HG03139 (cell line): Measurements from ENCODE around the gene NANOS3.
"Not testable (repeated sequence)": the region's sequence is repeated elsewhere in the genome, so short reads cannot be mapped to it uniquely, and the experiment has no call there.

ENCODE experiments used
- ATAC-seq: cut with Tn5 transposase; IDR thresholded peaks from one replicate; pipeline ENCODE4 v1.9.1; 2021; ENCODE audit not compliant: unreplicated experiment

Gene NANOS3

DNA sequence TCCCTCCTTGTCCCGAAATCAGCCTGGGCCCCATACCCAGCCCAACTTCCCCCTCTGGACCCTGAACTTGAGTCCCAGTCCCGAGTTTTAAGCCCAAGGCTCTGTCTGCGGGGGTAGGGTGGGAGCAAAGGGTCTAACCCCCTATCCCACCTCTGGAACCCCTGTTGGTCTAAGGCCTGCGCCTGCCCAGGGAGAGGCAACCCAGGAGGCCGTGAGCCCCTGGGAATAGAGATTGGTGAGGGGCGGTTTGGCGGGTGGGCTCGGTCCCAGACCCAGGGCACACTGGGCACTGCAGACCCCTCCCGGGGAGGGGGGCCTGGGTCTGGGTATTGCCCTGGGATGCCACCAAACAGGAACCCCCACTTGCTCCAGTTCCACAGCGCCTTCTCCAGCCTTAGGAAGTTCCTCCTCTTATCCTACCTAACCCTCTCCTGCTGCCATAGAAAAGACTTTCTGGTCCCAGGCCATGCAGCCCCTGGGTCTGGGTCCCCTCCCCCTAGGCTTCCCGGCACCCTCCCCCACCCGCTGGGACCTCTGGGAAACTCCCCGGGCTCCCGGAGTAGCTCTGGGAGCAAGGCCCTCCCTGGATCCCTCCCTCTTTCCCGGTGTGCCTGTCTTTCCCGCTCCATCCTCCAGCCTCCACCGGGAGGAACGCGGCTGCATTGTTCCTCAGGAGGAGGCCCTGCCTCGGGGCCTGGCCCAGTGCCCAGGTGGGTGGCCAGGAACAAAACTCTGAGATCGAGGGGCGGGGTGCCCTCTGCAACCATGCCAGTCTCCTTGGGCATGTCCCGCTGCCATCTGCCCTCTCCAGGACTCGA is 33.6 kb upstream of the NANOS3 start:
- ATAC-seq, result no peak

DNA sequence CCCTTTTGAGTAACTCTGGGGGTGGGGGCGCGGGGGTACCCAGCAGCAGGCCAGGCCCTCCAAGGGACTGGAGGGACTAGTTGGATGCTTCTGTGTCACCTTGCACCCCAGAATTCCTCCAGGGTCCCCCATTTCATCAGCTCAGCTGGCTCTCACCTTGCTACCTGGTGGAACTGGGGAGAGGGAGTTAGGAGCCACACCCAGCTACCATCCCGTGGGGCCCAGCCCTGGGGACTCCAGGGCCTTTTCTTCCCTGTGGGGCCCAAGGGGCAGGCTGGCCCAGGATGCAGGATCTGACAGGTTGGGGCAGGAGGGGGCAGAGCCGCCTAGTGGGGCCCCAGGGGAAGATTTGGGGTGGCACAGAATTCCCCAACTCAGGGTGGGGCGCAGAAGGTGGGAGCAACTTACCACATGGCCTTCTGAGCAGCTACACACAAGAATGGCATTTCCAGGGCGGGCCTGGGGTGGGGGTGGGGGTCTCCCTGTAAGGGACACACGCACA is 32.8 kb upstream of the NANOS3 start:
- ATAC-seq, result no peak

DNA sequence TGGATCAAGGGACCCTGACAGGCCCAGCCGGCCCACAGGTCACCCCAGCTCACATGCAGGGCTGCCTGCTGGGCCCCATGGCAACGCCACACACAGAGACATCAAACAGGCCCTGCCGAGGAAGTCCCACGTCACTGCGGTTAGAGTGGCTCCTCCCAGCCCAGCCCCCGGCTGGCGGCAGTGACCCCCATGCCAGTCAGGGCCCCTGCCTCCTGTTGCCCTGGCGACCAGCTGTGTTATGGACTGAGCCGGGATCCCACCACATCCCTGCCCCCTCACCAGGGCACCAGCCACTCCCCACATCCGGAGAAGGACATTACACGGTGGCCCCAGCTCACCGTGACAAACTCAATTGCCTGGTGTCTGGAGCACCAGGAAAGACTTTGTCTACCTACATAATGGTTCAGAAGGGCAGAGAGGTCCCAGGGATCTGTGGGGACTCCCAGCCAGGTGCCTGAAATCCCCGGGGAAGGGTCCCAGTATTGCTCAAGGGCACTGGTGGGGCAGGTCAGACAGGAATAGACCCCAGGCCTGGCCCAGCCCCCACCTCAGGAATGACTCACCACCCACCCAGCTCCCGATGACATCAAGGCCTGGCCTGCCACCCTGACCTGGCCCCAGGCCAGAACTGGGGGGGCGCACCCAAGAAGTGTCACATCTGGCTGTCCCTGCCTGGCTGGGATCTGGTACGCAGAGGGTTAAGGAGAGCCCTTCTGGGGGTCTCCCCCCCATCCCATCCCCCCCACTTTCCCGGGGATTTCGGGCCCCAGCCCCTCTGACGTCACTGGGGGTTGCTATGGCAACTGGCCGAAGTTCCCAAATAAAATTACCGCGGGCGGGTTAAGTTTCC is 30.2 kb upstream of the NANOS3 start:
- ATAC-seq, result peak; percentile 43

DNA sequence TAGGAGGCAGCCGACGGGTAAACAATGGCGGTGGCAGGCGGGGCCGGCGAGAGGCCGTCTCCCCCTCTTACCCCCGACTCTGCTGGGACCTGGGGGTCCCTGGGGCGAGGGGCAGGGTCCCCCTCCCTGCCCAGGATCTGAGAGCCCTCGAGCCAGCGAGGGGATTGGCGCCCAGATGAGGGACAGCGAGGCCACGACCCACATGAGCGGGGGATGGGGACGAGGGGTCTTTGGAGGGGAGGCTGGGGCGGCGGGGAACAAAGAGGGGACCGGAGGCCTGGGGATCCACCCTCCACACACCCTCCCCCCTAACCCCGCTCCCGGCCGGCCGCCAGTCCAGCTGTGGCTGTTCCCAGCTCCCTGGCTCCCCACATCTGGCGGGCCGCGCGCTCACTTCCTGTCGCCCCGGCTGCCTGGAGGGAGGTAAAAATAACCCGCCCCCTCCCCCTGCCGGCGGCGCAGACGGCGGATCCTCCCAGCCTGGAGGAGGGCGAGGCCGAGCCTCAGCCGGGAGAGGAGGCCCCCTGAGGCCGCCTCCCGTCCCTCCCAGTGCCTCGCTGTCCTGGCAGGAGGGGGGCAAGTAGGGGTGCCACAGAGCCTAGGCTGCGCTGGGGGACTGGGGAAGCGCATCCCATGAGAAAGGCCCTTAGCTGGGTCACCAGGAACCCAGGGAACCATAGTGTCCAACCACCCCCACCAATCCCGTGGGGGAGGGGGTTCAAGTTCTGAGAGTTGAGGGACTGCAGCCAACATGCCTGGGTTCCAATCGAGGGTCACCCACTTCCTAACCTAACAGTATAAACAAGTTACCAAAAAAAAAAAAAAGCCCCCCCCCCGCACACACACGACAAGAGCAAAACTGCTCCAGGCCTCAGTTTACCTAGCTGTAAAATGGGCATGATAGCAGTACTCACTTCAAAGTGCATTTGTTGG is 29.3 kb upstream of the NANOS3 start:
- ATAC-seq, result no peak

DNA sequence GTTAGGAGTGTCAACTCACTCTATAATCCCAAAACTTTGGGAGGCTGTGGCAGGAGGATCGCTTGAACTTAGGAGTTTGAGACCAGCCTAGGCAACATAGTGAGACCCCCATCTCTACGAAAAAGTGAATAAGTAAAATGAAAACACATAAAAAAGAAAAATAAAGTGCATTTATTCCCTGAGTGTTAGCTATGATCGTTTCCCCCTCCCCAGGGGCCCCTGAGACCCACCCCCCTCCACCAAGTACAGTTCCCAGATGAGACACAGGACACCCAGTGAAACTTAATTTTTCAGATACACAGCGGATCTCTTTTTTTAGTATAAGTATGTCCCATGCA is 28.6 kb upstream of the NANOS3 start:
- ATAC-seq, result no peak

DNA sequence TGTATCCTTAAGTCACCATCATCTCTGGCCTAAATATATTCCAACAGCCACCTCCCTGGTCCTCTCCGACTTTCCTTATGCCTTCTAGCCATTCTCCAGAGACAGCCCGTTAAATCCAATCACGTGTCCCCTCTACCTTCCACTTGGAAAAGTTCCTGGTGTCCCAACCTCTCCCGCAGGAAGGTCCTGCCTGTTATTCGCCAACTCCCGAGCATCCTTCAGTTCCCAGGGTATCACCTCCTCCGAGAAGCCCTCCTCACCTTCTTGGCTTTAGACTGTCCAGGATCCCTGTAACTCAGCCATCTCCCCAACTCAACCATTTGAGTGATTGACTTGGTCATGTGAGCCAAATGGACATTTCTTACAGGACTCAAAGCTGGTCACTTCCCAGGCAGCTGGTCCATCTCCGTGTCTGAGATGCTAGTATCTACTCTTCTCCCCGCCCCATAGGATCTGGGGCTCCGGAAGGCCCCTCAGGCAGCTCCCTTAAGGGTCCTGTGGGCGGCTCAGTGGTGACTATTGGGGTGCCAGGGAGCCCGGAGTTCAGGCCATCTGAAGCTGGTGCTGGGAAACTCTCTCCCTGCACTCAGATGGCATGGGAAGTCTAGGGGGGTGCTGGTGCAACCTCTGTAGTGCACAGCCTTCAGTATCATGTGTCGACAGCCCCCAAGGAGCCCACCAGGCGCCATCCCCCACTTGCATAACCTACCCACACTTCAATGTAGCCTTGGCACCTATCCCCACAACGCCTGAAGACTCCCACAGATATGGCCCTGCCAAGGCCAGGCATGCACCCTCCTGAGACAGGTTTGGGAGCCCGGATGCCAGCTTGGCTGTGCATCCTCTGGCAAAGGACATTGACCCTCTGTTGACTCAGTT is 27.9 kb upstream of the NANOS3 start:
- ATAC-seq, result no peak

DNA sequence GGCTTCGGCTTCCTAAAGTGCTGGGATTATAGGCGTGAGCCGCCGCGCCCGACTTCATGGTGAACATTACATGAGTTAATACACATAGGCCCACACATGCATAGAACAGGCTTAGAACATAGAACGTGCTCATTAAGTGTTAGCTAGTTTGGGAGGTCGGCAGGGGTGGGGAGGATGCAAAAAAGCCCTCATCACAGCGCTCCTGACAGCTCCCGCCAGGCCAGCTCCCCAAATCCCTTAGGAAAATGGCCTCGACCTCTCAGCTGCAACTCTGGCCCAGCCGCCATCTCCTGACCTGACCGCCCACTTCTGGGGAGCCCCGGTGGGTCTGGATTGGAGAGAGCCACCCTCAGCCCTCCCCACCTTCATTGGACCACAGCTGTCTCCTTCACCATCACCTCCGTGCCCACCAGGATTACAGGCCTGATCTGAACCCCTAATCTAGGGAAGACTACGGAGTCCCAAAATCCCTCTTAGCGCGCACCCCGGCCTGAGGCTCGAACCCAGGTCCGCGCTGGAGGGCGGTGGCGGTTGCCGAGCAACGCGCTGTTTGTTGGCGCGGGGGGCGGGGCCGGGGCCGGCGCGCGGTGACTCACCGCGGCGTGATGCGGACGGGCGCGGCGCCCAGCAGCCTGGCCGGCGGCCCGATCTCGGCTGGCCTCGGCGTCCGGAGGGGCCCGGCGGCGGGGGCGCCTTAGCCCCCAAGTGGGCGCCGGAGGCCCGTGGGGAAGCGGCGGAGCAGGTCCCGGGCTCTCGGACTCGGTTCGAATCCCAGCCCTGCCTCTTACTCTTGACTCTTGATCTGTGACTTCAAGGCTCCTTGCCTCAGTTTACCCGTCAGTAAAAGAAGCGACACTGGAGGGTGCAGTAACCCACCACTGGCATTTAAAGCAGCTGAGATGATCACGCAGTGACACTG is 26.7 kb upstream of the NANOS3 start:
- ATAC-seq, result no peak

DNA sequence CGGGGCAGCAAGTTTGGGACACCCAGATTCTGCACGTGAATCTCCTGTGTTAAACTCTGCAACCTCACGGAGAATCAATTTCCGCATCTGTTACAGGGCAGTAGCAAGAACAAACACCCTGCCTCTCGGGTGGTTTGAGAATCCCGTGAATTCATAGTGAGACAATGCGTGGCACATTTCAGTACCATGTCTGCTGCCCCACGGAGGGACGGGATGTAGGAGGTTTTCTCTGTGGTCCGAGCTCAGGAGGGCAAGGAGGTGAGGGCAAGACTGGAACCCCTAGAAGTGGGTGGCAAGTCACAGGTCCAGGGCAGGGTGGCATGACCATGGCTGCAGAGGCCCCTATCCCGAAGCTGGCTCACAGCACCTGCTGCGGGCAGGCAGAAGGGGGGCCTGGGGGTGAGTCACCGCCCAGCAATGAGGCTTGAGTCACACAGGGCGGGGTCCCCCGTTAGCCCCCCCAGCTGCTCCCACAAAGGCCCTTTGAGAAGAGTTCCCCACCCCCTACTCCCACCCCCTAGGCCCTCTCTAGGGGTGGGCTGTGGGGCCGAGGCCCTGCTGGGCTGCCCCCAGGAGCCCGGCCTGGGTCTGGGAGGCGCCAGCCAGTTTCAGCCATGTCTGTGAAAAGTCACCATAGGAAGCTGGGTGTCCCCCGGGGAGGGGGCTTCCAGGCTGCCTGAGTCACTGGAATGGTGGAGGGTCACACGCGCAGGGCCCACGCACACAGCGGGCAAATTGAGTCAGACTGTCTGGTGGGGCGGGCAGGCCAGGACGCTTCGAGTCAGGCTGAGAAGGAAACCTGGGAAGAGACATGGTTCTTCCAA is 25.8 kb upstream of the NANOS3 start:
- no peak for ATAC-seq

DNA sequence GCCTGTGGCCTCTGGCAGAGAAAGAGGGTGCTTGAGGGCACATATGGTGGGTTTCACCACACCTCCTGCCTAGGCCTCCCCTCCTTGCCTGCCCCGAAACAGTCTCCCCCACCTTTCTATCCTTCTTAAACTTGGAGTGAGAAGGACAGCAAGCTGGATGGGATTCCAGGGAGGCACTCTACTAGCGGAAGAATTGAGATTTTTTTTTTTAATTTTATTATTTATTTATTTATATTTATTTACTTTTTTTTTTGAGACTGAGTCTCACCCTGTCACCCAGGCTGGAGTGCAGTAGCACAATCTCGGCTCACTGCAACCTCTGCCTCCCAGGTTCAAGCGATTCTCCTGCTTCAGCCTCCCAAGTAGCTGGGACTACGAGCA is 25.2 kb upstream of the NANOS3 start:
- ATAC-seq, result not testable (repeated sequence)

DNA sequence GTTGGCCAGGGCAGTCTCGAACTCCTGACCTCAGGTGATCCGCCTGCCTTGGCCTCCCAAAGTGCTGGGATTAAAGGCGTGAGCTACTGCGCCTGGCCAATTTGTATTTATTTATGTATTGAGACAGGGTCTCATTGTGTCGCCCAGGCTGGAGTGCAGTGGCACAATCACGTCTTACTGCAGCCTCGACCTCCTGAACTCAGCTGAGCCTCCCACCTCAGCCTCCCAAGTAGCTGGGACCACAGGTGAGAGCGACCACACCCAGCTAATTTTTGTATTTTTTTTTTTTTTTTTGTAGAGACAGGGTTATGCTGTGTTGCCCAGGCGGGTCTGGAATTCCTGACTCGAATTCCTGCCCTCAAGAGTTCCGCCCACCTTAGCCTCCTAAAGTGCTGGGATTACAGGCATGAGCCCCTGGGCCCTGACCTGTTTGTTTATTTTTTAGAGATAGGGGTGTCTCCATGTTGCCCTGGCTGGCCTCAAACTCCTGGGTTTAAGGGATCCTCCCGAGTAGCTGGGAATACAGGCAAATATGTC is 24.7 kb upstream of the NANOS3 start:
- not testable (repeated sequence) for ATAC-seq

DNA sequence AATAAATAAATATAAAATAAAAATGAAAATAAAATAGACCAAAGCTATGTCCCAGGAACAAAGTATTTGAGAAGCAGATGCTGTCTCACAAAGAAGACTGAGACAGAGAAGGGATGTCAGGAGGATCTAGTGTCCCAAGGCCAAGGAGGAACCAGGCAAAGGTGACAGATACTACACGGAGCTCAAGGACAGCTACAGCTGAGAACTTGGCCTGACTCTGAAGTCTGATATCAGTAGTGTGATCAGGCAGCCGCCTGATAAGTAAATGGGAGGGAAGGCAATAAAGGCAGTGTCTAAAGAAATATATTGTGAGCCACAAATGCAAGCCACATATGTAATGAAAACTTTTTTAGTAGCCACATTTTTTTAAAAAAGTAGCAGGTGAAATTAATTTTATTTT is 20.4 kb upstream of the NANOS3 start:
- no peak for ATAC-seq

DNA sequence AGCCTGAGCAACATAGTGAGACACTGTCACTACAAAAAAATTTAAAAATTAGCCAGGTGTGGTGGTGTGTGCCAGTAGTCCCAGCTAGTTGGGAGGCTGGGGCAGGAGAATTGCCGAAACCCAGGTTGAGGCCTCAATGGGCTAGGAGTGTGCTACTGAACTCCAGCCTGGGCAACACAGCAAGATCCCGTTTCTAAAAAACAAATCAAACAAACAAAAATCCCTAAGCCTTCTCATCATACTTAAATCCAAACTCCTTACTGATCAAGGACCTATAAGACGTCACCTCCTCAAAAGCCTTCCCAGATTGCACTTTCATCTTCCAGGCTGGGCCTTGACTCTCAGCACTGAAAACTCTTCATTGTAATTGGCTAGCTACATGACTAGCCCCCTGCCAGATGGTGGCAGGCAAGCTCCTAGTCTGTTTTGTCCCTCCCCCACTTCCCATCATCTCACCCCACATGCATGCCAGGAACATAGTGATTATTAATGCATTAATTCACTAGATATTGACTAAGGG is 17.5 kb upstream of the NANOS3 start:
- no peak for ATAC-seq

DNA sequence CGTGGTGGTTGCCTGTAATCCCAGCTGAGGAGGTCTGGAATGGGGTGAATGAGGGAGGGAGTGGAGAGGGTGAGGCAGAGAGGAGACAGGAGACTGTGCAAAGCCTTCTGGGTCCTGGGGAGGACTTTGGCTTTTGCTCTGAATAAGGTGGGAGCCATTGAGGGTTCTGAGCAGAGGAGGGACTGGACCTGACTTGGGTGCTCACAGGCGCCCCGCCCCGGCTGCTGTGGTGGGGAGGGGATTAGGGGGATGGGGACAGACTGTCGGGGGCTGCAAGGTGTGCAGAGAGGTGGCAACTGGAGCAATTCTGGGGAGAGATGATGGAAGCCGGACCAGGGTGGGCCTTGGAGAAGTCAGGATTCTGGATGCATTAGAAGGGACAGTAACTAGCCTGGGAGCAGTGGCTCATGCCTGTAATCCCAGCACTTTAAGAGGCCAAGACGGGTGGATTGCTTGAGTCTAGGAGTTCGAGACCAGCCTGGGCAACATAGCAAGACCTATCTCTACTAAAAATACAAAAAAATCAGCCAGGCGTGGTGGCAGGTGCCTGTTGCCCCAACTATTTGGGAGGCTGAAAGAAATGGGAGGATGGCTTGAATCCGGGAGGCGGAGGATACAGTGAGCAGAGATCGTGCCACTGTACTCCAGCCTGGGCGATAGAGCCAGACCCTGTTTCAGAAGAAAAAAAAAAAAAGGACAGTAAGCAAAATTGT is 16.1 kb upstream of the NANOS3 start:
- no peak for ATAC-seq

DNA sequence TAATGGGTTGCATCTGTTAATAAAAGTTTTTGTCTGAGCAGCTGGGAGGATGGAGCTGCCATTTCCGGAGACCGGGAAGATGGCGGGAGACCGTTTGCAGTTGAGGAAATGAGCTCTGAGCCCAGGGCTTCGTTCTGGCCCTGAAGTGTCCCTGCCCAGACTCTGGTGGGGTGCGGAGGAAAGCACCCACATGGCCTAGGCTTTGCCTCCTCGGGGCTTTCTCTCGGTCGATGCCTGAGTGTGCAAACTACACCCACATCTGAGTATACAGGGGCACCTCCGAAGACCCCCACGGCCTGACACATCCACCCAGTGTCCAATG is 15.6 kb upstream of the NANOS3 start:
- no peak for ATAC-seq

DNA sequence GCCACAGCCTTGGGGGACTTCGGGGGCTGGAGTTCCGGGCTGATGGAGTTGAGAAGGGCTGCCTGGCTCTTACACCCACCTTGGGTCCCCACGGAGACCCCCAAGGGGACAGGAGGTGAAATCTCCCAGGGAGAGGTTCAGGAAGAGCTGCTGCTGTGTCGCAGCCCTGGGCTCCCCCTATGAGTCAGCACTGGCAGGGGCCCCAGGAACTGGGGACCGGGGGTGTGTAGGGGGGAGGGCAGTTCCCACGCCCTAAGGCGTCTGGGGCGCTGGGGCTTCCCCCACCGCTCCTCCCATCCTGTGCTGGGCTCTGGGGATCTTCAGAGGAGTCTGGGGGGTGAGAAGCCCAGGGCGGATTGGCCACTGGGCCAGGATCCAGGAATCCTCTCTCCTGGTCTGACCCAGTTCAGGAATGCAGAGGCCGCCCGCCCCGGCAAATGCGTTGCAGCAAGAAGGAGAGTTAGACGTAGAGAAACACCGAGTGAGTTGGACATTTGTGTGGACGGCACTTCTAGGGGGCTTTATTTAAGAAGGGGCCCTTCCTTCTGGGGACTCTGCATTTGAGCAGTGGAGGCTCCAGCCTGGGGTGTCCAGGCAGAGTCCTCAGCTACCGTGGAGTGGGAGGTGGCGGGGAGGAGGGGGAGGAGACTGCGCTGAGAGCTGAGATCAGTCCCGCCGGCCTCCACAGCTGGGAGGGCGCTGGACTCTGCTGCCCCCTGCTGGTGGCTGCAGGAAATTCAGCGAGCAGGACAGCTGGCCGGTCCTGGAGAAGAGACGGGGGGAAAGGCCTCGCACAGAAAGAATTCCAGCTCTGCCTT is 15.0 kb upstream of the NANOS3 start:
- ATAC-seq, result peak; percentile 70

DNA sequence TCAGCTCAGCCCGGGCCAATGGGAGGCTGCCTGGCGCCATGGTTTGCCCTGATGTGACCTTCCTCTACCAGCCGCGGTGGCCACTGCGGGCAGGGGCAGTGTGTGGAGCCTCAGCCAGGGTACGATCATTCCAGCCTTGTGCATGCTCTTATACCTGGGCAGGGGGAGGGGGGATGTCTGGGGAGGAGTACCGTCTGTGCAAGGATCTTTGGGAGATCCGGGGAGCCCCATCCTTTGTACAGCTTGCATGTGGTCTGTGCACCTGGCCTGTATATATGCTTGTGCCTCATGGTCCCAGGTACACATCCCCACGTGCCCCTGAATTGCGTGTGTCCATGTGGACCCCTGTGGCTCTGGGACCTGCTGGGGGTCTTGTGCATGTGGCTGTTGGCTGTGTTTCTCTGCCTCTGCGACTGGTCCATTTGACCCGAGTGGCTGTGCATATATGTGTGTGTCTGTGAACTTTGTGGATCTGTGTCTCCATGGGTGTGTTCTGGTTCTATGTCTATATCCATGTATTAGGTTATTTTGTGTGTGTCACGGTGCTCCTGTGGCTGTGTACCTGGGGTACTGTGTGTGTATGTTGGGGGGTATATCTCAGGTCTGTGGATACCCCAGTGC is 12.8 kb upstream of the NANOS3 start:
- ATAC-seq, result no peak
